ENCODE results near the gene MKI67. TPM values are rescaled to one million over a fixed set of nuclear protein-coding genes. Genes with fewer than 3 reads are reported as not detected.

The MKI67 gene
- total and polyA plus RNA-seq, 2 of the 4 experiments (the other 2 are of a cell fraction), result 13.5 to 36.4 TPM

DNA sequence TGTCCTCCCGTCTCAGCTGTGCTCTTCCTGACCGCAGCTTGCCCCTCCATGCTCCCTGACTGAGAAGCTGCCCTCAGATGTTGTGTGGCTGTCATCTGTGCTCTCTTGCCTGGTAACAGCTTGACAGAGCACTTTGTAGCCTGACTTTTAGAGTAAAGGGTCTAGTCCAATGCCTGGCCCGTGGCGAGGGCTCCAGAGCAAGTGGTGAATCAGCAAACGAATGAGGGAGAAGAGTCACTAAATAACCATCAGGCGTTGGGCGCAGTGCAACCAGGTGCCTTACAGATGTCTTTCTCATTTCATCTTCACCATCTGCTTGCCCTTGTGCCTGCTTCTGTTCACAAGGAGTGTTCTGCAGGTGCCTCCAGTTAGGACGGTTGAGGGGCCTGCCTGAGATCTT, 45.6 kb downstream of the MKI67 start:
- Histone ChIP-seq H3K27ac (ENCODE audit: insufficient read depth, low read length) (no peak overlapping the region), H4K5ac (ENCODE audit: low read depth, low read length) (no peak overlapping the region), H2AK5ac (ENCODE audit: low read depth, low read length) (no peak overlapping the region), H3K9me1 (ENCODE audit: insufficient read depth, low read length) (no peaks in the 10 kb centered on the region), H3K4me2 (ENCODE audit: low read depth, low read length) (no peak overlapping the region), H3K4me1 (ENCODE audit: control insufficient read depth, insufficient read depth, low read length) (no peaks in the 10 kb centered on the region), H3K18ac (ENCODE audit: low read depth, low read length) (no peak overlapping the region), H3K9ac (ENCODE audit: low read depth, low read length) (no peak overlapping the region), H3K9me3 (ENCODE audit: control insufficient read depth, insufficient read depth, low read length) (no peaks in the 10 kb centered on the region), H2BK5ac (ENCODE audit: low read depth, low read length, poor library complexity, severe bottlenecking) (no peak overlapping the region), H2BK20ac (ENCODE audit: low read depth, low read length) (no peak overlapping the region), H4K91ac (ENCODE audit: insufficient read depth, low read depth, low read length) (no peak overlapping the region), H3K27me3 (ENCODE audit: control insufficient read depth, insufficient read depth, low read length) (peaks cover 8% of the 10 kb centered on the region; the same call in 1 of the 2 replicates), H2BK120ac (ENCODE audit: low read depth, low read length) (no peak overlapping the region), H3K4me3 (ENCODE audit: insufficient read depth, low read depth, low read length) (no peak overlapping the region), H3K14ac (replicated peaks; ENCODE audit: low read depth, low read length) (no peak overlapping the region), H2BK15ac (ENCODE audit: low read depth, low read length) (no peak overlapping the region), H4K8ac (ENCODE audit: low read depth in 2 of 2, low read length in 2 of 2) (no peak overlapping the region), H3K56ac (ENCODE audit: extremely low read depth, insufficient read depth, low read length) (no peak overlapping the region), H3K79me1 (ENCODE audit: low read depth in 1 of 2, low read length in 2 of 2) (no peaks in the 10 kb centered on the region), H3K23ac (ENCODE audit: low read depth, low read length) (no peak overlapping the region), H2AK9ac (replicated peaks; ENCODE audit: low read depth, low read length, poor library complexity) (no peak overlapping the region), H2AFZ (replicated peaks; ENCODE audit: low read length, poor library complexity) (no peak overlapping the region), H3K36me3 (ENCODE audit: control insufficient read depth, insufficient read depth, low read length) (no peaks in the 10 kb centered on the region), H3K4ac (ENCODE audit: low read depth, low read length) (no peak overlapping the region), H4K20me1 (ENCODE audit: insufficient read depth, low read length) (no peaks in the 10 kb centered on the region)
- 56% methylated on average over 2 of the region's 8 CpGs; no CpG with 5 or more reads in 1 of the 2 experiments for WGBS, 2 experiments (ENCODE audit: extremely low coverage in 2 of 2, insufficient read length in 1 of 2)
- no peak for ATAC-seq (ENCODE audit: low read depth)
- in situ Hi-C loops (cut with MboI; ENCODE audit: low sequenced_read_pairs), result no loop called here
- intact Hi-C loops (cut with micrococcal nuclease), result no loop called here
- dilution Hi-C loops (cut with HindIII; ENCODE audit: low sequenced_read_pairs, unreplicated experiment), result no loop called here
- ChIA-PET POLR2A (ENCODE audit: unreplicated experiment) (no interaction called here), CTCF (interaction anchor here (0.7 to 1.1 kb wide), 3 partner anchors 37 to 70 kb away, joined by 3 read pairs; no protein-coding TSS in a partner anchor)
- TF ChIP-seq BHLHE40 (IDR thresholded peaks at IDR 0.05; ENCODE audit: low read depth, low read length), result no peak
- TF ChIP-seq MAFK (IDR thresholded peaks at IDR 0.05; ENCODE audit: low read depth, low read length), result no peak
- TF ChIP-seq SMC3 (IDR thresholded peaks at IDR 0.05; ENCODE audit: low read depth, low read length), result no peak
- no peak for TF ChIP-seq NFE2L2 (IDR thresholded peaks at IDR 0.05; ENCODE audit: low read depth, low read length)
- TF ChIP-seq, protein P1, sequence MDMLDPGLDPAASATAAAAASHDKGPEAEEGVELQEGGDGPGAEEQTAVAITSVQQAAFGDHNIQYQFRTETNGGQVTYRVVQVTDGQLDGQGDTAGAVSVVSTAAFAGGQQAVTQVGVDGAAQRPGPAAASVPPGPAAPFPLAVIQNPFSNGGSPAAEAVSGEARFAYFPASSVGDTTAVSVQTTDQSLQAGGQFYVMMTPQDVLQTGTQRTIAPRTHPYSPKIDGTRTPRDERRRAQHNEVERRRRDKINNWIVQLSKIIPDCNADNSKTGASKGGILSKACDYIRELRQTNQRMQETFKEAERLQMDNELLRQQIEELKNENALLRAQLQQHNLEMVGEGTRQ (IDR thresholded peaks at IDR 0.05; ENCODE audit: low read depth, low read length), result no peak
- TF ChIP-seq, protein P2, sequence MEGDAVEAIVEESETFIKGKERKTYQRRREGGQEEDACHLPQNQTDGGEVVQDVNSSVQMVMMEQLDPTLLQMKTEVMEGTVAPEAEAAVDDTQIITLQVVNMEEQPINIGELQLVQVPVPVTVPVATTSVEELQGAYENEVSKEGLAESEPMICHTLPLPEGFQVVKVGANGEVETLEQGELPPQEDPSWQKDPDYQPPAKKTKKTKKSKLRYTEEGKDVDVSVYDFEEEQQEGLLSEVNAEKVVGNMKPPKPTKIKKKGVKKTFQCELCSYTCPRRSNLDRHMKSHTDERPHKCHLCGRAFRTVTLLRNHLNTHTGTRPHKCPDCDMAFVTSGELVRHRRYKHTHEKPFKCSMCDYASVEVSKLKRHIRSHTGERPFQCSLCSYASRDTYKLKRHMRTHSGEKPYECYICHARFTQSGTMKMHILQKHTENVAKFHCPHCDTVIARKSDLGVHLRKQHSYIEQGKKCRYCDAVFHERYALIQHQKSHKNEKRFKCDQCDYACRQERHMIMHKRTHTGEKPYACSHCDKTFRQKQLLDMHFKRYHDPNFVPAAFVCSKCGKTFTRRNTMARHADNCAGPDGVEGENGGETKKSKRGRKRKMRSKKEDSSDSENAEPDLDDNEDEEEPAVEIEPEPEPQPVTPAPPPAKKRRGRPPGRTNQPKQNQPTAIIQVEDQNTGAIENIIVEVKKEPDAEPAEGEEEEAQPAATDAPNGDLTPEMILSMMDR (conservative IDR thresholded peaks at IDR 0.05; ENCODE audit: low read depth, low read length), result no peak
- no peak for TF ChIP-seq RCOR1 (IDR thresholded peaks at IDR 0.05; ENCODE audit: insufficient replicate concordance, low read length)
- no peak for TF ChIP-seq MXI1 (IDR thresholded peaks at IDR 0.05; ENCODE audit: borderline replicate concordance, low read depth, low read length)
- TF ChIP-seq CEBPB (IDR thresholded peaks at IDR 0.05; ENCODE audit: low read depth, low read length), result no peak
- TF ChIP-seq MAZ (IDR thresholded peaks at IDR 0.05; ENCODE audit: borderline replicate concordance, low read depth, low read length), result no peak
- DNase-seq, result no peak
- no TSS peak for BruUV-seq (replicated peaks)
